Measurements from ENCODE around the gene COL4A2.

- no peak for TF ChIP-seq EZH2 (IDR thresholded peaks at IDR 0.05; ENCODE audit: insufficient read depth, poor library complexity, severe bottlenecking)
- no peak for TF ChIP-seq EZH2phosphoT487 (IDR thresholded peaks at IDR 0.05; ENCODE audit: insufficient read depth, low read depth)
Observed at GRCh38 chr13:110300090-110300815, 6.8 kb upstream of the COL4A2 start.
